SJCRH30 (cell line): ENCODE data around the gene UNC45A. TPM values are rescaled to one million over a fixed set of nuclear protein-coding genes. Genes with fewer than 3 reads are reported as not detected.

Experiments used
- DNase-seq, 2 experiments: peaks; one replicate each; pipeline ENCODE4 v3.0.0-alpha.2; 2015 to 2020
- H3K27ac ChIP-seq: fragments of 250-450 bp; sonication (Bioruptor Pico); 2 replicates; pipeline ENCODE4 v1.5.1; 2020; ENCODE audit warnings: mild to moderate bottlenecking, moderate library complexity
- H3K27me3 ChIP-seq: fragments of 250-450 bp; sonication (Bioruptor Pico); 2 replicates; pipeline ENCODE4 v1.5.1; 2020; ENCODE audit warnings: mild to moderate bottlenecking, moderate library complexity
- H3K36me3 ChIP-seq: fragments of 250-450 bp; sonication (Bioruptor Pico); 2 replicates; pipeline ENCODE4 v1.5.1; 2020; ENCODE audit warnings: mild to moderate bottlenecking, moderate library complexity
- H3K4me1 ChIP-seq: fragments of 250-450 bp; sonication (Bioruptor Pico); 2 replicates; pipeline ENCODE4 v1.5.1; 2020; ENCODE audit warnings: mild to moderate bottlenecking, moderate library complexity
- H3K4me3 ChIP-seq: fragments of 250-450 bp; sonication (Bioruptor Pico); 2 replicates; pipeline ENCODE4 v1.5.1; 2020; ENCODE audit warnings: mild to moderate bottlenecking, moderate library complexity
- H3K9me3 ChIP-seq: fragments of 250-450 bp; sonication (Bioruptor Pico); replicated peaks from 2 replicates; pipeline ENCODE4 v1.5.1; 2020; ENCODE audit warnings: mild to moderate bottlenecking, moderate library complexity
- total RNA-seq: library from RNA; depleted of rRNA; stranded (reverse); fragments of >200 nt; shearing (Covaris generic); gene quantifications from 2 replicates; pipeline ENCODE4 v1.2.3, GENCODE V29; 2014

The UNC45A gene
- total RNA-seq, 1 experiment from 2014 or later = 42.4 TPM

DNA sequence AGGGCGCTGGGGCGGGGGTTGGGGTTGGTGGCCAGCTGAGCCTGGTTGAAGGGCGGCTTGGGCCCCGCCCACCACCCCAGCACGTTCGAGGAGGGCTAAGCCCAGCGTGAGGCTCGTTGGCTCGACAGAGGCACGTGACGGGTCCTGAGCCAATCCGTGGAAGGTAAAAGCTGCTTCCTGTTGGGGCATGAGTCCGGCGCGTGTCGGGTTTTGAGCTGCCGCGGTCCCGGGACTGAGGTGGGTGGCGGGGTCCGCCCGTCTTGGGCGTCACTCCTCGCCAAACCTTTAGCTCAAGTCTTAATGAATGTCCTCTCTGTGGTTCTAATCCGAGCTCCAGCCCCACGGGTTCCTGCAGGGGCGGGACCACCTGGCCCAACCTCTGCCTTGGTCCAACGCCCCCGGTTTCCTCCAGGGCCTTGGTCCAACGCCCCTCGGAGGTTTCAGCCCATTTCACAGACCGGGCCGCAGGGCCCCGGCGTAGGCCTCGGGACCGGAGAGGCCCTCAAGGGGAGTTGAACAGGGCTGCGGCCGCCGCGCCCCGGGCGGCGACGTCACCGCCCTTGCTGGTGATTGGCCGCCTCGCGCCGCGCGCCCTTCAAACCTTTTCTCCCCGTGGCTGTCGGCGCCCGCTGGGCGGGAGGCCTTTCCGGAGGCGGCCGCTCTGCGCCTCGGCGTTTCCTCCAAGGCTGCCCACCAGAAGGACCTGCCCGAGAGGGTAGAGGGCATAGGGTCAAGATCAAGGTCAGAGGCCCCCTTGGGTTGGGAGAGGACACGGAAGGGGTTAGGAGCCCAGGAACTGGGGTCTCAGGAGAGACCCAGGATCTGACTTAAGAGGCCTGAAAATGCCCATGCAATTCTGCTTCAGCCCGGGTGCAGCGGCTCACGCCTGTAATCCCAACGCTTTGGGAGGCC lies 19.9 kb downstream of the UNC45A start, which contains the start of gene RCCD1:
Gene RCCD1, plus strand, starts transcription at position 173 of the 912 bp plus-strand sequence. CDS start 1,851 bp downstream, outside the sequence.
- H3K36me3 ChIP-seq = peaks cover 36% of the 10 kb centered on the region
- DNase-seq = peak; percentile 82
- peak within 1 kb of the TSS; percentile 86 for H3K27ac ChIP-seq
- H3K27me3 ChIP-seq = no peaks in the 10 kb centered on the region
- H3K4me3 ChIP-seq = peak within 1 kb of the TSS; percentile 60
- peaks cover 21% of the 10 kb centered on the region for H3K4me1 ChIP-seq
- H3K9me3 ChIP-seq = no peaks in the 10 kb centered on the region

DNA sequence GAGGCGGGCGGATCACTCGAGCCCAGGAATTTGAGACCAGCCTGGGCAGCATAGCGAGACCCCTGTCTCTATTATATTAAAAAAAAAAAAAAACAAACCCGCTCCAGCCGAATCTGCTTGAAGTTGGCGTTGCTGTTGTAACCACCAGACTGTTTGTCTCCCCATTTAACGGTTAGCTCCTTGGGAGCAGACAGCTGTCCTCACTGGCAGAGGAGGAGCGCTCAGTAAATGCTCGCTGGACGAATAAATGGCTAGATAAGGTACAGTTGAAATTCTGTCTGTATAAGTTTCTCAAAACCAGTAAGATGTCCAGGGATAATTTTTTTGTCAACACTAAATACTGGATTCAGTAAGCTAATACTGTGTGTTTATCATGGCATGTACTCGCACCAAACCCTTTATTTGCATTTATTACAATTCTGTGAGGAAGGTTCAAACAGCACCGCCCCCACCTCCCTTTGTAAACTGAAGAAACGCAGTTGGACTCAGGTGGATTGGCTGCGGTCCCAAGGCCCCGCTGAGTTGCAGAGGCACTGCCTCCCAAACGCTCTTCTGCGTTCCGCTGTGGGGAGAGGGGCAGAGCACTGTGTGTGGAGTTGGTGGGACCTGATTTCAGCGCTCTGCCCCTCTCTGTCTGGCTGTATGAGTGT lies 20.7 kb downstream of the UNC45A start:
- H3K27ac ChIP-seq = peak overlapping the region; percentile 86
- no peaks in the 10 kb centered on the region for H3K9me3 ChIP-seq
- H3K36me3 ChIP-seq = peaks cover 31% of the 10 kb centered on the region
- DNase-seq = no peak
- H3K4me1 ChIP-seq = peaks cover 22% of the 10 kb centered on the region
- no peaks in the 10 kb centered on the region for H3K27me3 ChIP-seq
- H3K4me3 ChIP-seq = peak overlapping the region; percentile 60

DNA sequence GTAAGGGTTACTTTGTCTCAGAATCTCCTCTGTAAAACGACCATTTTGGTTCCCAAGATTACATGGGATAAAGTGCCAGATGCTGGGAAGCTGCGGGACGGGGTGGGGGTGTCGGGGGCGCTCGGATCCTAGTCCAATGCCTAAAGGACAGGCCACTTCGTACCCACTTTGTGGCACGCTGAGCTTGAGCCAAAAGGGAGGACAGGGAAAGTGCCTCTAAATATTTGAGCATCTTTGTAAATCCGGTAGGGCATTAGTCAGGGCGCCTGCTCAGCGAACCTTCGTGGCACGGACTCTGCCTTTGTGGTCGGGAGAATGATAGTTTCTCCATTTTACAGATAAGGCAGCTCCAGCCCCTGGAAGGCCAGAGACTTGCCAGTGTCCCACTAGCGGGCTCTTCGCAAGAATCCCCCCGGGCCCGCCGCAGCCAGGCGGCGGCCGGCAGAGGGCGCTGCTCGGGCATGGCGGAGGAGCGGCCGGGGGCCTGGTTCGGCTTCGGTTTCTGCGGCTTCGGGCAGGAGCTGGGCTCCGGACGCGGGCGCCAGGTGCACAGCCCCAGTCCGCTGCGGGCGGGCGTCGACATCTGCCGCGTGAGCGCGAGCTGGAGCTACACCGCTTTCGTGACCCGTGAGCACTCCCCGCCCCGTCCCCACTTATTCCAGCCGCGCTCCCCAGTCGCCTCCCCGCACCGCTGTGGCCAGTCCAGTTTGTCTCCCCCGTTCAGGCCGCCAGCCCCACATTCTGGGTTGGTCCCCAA lies 21.4 kb downstream of the UNC45A start:
- no peaks in the 10 kb centered on the region for H3K27me3 ChIP-seq
- H3K36me3 ChIP-seq = peaks cover 24% of the 10 kb centered on the region
- peaks cover 22% of the 10 kb centered on the region for H3K4me1 ChIP-seq
- no peaks in the 10 kb centered on the region for H3K9me3 ChIP-seq
- H3K27ac ChIP-seq = no peak overlapping the region
- no peak for DNase-seq
- H3K4me3 ChIP-seq = no peak overlapping the region

DNA sequence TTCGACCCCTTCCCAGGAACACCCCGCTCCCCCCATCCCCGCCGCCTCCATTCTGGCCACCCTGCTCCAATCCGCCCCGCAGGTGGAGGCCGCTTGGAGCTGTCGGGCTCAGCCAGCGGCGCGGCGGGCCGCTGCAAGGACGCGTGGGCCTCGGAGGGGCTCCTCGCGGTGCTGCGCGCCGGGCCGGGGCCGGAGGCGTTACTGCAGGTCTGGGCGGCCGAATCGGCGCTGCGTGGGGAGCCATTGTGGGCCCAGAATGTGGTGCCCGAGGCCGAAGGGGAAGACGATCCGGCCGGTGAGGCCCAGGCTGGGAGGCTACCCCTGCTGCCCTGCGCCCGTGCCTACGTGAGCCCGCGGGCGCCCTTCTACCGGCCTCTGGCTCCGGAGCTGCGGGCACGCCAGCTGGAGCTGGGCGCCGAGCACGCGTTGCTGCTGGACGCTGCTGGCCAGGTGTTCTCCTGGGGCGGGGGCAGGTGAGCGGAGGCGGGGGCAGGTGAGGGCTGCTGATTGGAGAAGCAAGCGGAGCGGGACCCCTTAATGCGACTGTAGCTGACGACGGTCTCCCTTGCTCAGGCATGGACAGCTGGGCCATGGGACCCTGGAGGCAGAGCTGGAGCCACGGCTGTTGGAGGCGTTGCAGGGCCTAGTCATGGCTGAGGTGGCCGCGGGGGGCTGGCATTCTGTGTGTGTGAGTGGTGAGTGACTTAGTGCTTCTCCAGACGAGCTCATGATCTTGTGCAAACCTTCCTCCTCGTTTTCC lies 22.1 kb downstream of the UNC45A start:
- Histone ChIP-seq H3K27ac (no peak overlapping the region), H3K4me1 (peaks cover 22% of the 10 kb centered on the region), H3K4me3 (no peak overlapping the region), H3K27me3 (no peaks in the 10 kb centered on the region), H3K9me3 (no peaks in the 10 kb centered on the region), H3K36me3 (peaks cover 17% of the 10 kb centered on the region)
- no peak for DNase-seq

DNA sequence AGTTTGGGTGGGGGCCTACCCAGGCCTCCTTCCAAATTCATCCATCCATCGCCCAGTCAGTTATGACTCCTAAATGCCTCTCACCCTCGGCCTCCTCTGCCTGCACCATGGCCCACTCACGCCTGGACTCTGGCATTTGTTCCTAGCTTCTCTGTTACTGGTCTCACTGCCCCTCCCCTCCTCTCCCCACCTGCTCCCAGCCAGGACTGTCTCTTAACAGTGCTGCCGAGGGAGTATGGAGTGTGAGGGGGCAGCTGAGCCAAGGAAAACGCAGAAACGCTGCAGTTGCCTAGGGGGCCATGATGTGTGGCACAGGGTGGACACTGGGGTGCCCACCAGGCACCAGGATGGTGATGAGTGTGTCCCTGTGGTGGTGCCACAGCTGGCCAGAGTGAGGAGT lies 22.7 kb downstream of the UNC45A start:
- Histone ChIP-seq H3K27me3 (no peaks in the 10 kb centered on the region), H3K36me3 (peaks cover 16% of the 10 kb centered on the region), H3K27ac (0 out of 2 replicates have a peak overlapping the region, but pooled peaks have one; percentile 81), H3K4me3 (no peak overlapping the region), H3K9me3 (no peaks in the 10 kb centered on the region), H3K4me1 (peaks cover 22% of the 10 kb centered on the region)
- DNase-seq = peak in 1 of 2 experiments; percentile 31

DNA sequence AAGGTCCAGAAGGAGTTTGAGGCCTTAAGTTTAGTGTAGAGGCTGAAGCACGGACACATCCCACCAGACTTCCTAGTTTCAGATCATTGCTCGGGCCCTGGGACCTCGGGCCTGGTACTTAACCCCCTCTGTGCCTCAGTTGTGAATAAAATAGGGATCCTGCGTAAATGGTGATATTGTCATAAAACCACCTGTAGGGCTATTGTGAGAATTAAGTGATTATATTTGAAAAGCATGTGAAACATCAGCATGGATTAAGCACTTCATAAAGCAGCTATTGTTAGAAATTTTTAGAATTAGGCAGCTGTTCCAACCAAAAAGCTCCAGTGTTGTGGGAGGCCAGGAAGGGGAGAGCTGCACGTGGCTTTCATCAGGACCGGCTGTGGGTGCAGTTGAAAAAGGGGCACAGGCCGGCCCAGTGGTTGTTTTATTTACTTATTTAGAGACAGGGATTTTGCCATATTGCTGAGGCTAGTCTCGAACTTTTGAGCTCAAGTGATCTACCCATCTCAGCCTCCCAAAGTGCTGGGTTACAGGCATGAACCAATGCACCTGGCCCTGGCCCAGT lies 24.0 kb downstream of the UNC45A start:
- H3K4me1 ChIP-seq = peaks cover 22% of the 10 kb centered on the region
- DNase-seq = peak; percentile 70 to 82
- H3K9me3 ChIP-seq = no peaks in the 10 kb centered on the region
- no peaks in the 10 kb centered on the region for H3K27me3 ChIP-seq
- H3K4me3 ChIP-seq = no peak overlapping the region
- peaks cover 13% of the 10 kb centered on the region for H3K36me3 ChIP-seq
- peak overlapping the region; percentile 81 for H3K27ac ChIP-seq

DNA sequence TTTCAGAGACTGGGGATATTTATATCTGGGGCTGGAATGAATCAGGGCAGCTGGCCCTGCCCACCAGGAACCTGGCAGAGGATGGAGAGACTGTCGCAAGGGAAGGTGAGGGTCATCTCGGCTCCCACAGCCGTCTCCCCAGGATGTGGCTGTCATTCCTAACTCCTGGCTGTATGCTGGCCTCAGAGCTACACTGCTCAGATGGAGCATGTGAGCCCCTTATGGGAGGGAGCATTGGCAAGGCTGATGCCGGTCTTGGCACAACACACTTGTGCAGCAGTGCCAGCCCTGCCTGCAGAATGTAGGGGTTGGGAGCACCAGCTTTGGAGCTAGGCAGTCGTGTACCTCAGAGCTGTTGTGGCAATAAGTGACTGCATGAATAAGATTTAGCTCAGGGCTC lies 24.8 kb downstream of the UNC45A start:
- H3K36me3 ChIP-seq = peaks cover 20% of the 10 kb centered on the region
- peaks cover 22% of the 10 kb centered on the region for H3K4me1 ChIP-seq
- H3K4me3 ChIP-seq = no peak overlapping the region
- H3K27ac ChIP-seq = peak overlapping the region; percentile 81
- DNase-seq = no peak
- no peaks in the 10 kb centered on the region for H3K9me3 ChIP-seq
- H3K27me3 ChIP-seq = no peaks in the 10 kb centered on the region

DNA sequence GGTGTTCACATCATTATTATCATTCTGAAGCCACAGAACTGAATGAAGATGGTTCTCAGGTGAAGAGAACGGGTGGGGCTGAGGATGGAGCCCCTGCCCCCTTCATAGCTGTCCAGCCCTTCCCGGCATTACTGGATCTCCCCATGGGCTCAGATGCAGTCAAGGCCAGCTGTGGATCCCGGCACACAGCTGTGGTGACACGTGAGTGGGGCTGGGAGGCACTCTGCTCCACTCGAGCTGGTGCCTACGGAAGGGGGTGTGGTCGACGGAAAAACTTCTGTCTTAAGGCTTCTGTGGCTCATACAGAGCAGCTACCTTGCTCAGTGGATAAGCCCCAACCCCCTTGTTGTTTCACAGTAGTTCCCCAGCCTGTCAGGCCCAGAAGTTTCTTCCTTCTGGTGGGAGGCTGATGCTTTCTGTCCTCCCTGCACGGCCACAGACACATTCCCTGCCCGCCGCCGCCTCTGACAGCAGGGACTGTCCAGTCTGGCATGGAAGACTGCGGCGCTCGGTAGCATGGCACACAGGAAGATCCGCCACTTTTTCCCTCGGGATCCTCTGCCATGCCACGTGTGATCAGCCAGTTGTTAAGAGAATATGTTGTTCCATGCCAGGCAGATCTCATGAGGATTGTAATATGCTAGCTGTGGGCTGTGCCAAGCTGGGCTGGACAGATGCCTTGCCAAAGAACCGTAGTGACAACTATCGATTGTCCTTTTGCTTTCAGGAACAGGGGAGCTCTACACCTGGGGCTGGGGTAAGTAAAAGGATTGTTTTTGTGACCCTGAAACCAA lies 25.4 kb downstream of the UNC45A start:
- Histone ChIP-seq H3K4me3 (no peak overlapping the region), H3K9me3 (no peaks in the 10 kb centered on the region), H3K27me3 (no peaks in the 10 kb centered on the region), H3K27ac (peak overlapping the region; percentile 81), H3K36me3 (peaks cover 26% of the 10 kb centered on the region), H3K4me1 (peaks cover 22% of the 10 kb centered on the region)
- DNase-seq = peak in 1 of 2 experiments; percentile 32

DNA sequence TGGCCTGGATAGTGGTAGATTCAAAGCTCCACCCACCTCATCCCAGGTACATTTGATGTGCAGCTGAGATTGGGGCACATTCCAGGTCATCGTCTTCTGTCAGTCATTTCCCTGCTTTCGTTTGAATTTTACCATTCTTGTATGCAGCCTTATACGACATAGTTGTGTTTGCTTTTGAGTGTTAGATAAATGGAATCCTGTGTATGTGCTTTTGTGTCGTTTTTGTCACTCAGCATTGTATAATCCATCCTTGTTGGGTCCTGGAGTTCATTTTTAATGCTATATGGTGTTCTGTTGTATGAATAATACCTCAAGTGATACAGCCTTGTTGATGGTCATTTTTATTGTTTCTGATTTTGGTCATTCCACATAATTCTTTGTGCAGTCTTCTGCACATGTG lies 26.9 kb downstream of the UNC45A start:
- Histone ChIP-seq H3K27me3 (no peaks in the 10 kb centered on the region), H3K36me3 (peaks cover 42% of the 10 kb centered on the region), H3K4me3 (no peak overlapping the region), H3K9me3 (no peaks in the 10 kb centered on the region), H3K27ac (no peak overlapping the region), H3K4me1 (peaks cover 22% of the 10 kb centered on the region)
- DNase-seq = no peak

DNA sequence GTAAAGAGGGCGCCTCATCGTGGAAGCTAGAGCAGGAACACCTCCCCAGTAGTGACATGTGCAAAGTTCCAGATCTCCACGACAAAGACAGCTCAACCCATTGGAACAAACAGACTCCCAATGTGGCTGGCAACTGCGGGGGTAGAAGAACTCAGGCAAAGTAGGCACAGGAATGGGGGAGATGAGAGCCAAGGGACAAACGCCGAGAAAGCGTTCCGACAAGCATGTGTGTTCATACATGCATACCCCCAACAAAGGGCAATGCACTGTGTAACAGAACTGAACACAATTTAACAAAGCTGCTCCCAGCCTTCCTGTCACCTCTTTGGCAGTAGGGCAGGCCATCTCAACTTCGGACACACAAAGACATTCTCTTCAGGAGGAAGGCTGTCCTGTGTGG lies 31.2 kb downstream of the UNC45A start:
- H3K36me3 ChIP-seq = peaks cover 82% of the 10 kb centered on the region

DNA sequence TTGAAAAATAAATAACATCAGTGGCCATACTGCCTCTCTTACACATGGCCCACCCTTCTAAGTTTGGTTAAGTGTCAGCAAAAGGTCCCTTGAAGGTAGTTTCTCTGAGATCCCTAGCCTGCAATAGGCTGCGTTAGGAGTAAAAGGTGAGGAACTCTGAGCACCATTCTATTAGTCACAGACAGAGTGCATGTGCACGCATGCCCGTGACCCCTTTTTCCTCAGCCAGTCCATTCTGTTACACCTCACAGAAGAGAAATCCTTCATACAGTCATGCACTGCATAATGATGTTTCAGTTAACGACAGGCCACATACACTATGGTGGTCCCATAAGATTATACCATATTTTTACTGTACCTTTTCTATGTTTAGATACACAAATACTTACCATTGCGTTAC lies 32.1 kb downstream of the UNC45A start:
- H3K9me3 ChIP-seq = no peaks in the 10 kb centered on the region
- H3K4me1 ChIP-seq = no peaks in the 10 kb centered on the region
- no peak overlapping the region for H3K4me3 ChIP-seq
- no peaks in the 10 kb centered on the region for H3K27me3 ChIP-seq
- no peak overlapping the region for H3K27ac ChIP-seq
- DNase-seq = no peak
- peaks cover 83% of the 10 kb centered on the region for H3K36me3 ChIP-seq

More for the DNA sequence above, 31.2 kb downstream of the UNC45A start:
- H3K27ac ChIP-seq = no peak overlapping the region
- no peak for DNase-seq
- H3K9me3 ChIP-seq = no peaks in the 10 kb centered on the region
- no peak overlapping the region for H3K4me3 ChIP-seq
- no peaks in the 10 kb centered on the region for H3K27me3 ChIP-seq
- H3K4me1 ChIP-seq = no peaks in the 10 kb centered on the region

DNA sequence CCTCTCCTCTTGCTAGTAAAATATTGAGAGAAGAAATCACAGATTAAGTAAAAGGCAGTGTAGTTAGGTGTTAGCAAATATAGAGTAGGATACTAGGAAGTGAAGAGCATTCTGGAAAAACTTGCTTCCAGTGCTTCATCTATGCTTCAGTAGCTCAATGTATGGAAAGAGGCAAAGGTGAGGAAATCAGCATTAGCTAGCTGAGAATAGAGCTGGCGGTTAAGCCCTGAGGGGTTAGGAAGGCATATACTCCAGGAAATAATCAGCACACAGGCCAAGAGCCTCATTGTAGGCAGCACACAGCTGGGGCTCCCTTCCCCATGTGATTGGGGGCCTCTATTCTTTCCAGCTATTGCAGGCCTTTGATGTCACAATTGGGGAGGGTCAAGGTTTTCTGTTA lies 33.3 kb downstream of the UNC45A start:
- Histone ChIP-seq H3K9me3 (no peaks in the 10 kb centered on the region), H3K4me1 (no peaks in the 10 kb centered on the region), H3K4me3 (no peak overlapping the region), H3K36me3 (peaks cover 80% of the 10 kb centered on the region), H3K27ac (no peak overlapping the region), H3K27me3 (no peaks in the 10 kb centered on the region)
- DNase-seq = no peak

DNA sequence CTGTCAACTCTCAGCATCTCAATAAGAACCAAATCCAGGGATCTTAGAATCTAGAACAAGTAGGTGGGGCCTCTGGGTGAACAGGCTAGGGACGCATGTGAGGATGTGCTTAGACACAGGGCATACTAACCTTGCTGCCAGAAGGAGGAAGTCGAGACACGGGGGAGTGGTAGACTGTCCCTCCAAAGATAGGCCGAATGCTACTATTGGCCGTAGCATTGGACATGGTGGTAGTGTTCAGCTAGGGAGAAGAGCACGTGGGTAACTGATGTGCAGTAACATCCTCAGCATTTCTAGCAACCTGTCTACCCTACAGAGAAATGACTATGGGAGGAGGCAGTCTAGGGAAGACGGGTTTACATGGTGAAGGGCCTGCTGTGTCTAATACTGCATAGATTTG lies 35.2 kb downstream of the UNC45A start:
- H3K27ac ChIP-seq = no peak overlapping the region
- H3K4me1 ChIP-seq = no peaks in the 10 kb centered on the region
- H3K36me3 ChIP-seq = peaks cover 82% of the 10 kb centered on the region
- H3K4me3 ChIP-seq = no peak overlapping the region
- no peak for DNase-seq
- no peaks in the 10 kb centered on the region for H3K9me3 ChIP-seq
- no peaks in the 10 kb centered on the region for H3K27me3 ChIP-seq
